H1 (cell line): ENCODE data around the gene KLHDC8A. TPM values are rescaled to one million over a fixed set of nuclear protein-coding genes. Genes with fewer than 3 reads are reported as not detected.

ENCODE experiments used
- ASH2L ChIP-seq: fragments of 200-600, 300-600 bp; sonication (generic); IDR thresholded peaks from one replicate; pipeline ENCODE4 v1.7.1; 2017; ENCODE audit warnings: low read length
- BACH1 ChIP-seq: IDR thresholded peaks from 2 replicates; pipeline ENCODE4 v1.6.1; 2012; ENCODE audit warnings: low read length, improper control_type of control experiment
- BCL11A ChIP-seq, 2 experiments: IDR thresholded peaks; one replicate each; pipeline ENCODE4 v1.6.1; 2011; ENCODE audit warnings: low read depth in 2 of 2, low read length in 2 of 2, mild to moderate bottlenecking in 2 of 2
- CEBPB ChIP-seq: IDR thresholded peaks from 2 replicates; pipeline ENCODE4 v1.6.1; 2012; ENCODE audit warnings: low read depth, low read length
- CREB1 ChIP-seq: IDR thresholded peaks from 2 replicates; pipeline ENCODE4 v1.6.1; 2012; ENCODE audit warnings: inconsistent platforms
- CTCF ChIP-seq, 3 experiments: IDR thresholded peaks; 1 replicate in 2 of 3; 2 replicates in 1 of 3; pipeline versions ENCODE4 v1.5.1 to v1.6.1; 2011; ENCODE audit warnings: low read length in 3 of 3, mild to moderate bottlenecking in 3 of 3, inconsistent platforms in 2 of 3, low read depth in 1 of 3, moderate library complexity in 1 of 3; ENCODE audit not compliant: insufficient read depth in 1 of 3; ENCODE audit errors: control extremely low read depth in 1 of 3
- EGR1 ChIP-seq: IDR thresholded peaks from 2 replicates; pipeline ENCODE4 v1.6.1; 2011; ENCODE audit warnings: low read depth, low read length, borderline replicate concordance
- EP300 ChIP-seq, 2 experiments: IDR thresholded peaks; 1 replicate in 1 of 2; 2 replicates in 1 of 2; pipeline ENCODE4 v1.6.1; 2011 to 2012; ENCODE audit warnings: low read depth in 2 of 2, low read length in 2 of 2, mild to moderate bottlenecking in 2 of 2, borderline replicate concordance in 1 of 2, inconsistent platforms in 1 of 2, moderate library complexity in 1 of 2
- EZH2 ChIP-seq: fragments of 200-600 bp; sonication (generic); IDR thresholded peaks from 2 replicates; pipeline ENCODE4 v1.7.1; 2012; ENCODE audit warnings: low read depth, mild to moderate bottlenecking, moderate library complexity, low read length, inconsistent platforms; ENCODE audit not compliant: severe bottlenecking
- HDAC2 ChIP-seq, 2 experiments: fragments of 300-600 bp in 1 of 2; sonication (generic) in 1 of 2; IDR thresholded peaks; 2 replicates each; pipeline ENCODE4 v1.6.1; 2011 to 2012; ENCODE audit warnings: low read depth in 2 of 2, low read length in 2 of 2, mild to moderate bottlenecking in 2 of 2, moderate library complexity in 2 of 2, borderline replicate concordance in 1 of 2, inconsistent platforms in 1 of 2
- JUND ChIP-seq: IDR thresholded peaks from 2 replicates; pipeline ENCODE4 v1.6.1; 2011; ENCODE audit warnings: mild to moderate bottlenecking, improper control_type of control experiment, low read length
- POLR2A ChIP-seq, 2 experiments: IDR thresholded peaks; 1 replicate in 1 of 2; 2 replicates in 1 of 2; pipeline ENCODE4 v1.6.1; 2011; ENCODE audit warnings: low read depth in 2 of 2, low read length in 2 of 2, mild to moderate bottlenecking in 2 of 2; ENCODE audit errors: control extremely low read depth in 1 of 2
- RAD21 ChIP-seq, 2 experiments: IDR thresholded peaks in 1 of 2; conservative IDR thresholded peaks in 1 of 2; 2 replicates each; pipeline ENCODE4 v1.6.1; 2011; ENCODE audit warnings: low read depth in 2 of 2, low read length in 2 of 2, improper control_type of control experiment in 1 of 2, inconsistent platforms in 1 of 2, mild to moderate bottlenecking in 1 of 2, moderate library complexity in 1 of 2
- RXRA ChIP-seq: IDR thresholded peaks from 2 replicates; pipeline ENCODE4 v1.6.1; 2011; ENCODE audit warnings: low read depth, mild to moderate bottlenecking, low read length, moderate library complexity; ENCODE audit not compliant: insufficient read depth
- SIX5 ChIP-seq: IDR thresholded peaks from 2 replicates; pipeline ENCODE4 v1.6.1; 2011; ENCODE audit warnings: mild to moderate bottlenecking, low read depth, low read length
- SP1 ChIP-seq: IDR thresholded peaks from 2 replicates; pipeline ENCODE4 v1.6.1; 2011; ENCODE audit warnings: low read depth, low read length
- SP2 ChIP-seq: IDR thresholded peaks from 2 replicates; pipeline ENCODE4 v1.6.1; 2012; ENCODE audit warnings: mild to moderate bottlenecking, low read length, inconsistent platforms
- SRF ChIP-seq: IDR thresholded peaks from 2 replicates; pipeline ENCODE4 v1.6.1; 2011; ENCODE audit warnings: mild to moderate bottlenecking, low read depth, low read length, moderate library complexity
- TAF7 ChIP-seq: optimal IDR thresholded peaks from 2 replicates; pipeline ENCODE3; 2011; ENCODE audit warnings: low read depth, mild to moderate bottlenecking, inconsistent platforms, low read length, moderate library complexity, borderline replicate concordance
- TEAD4 ChIP-seq: IDR thresholded peaks from 2 replicates; pipeline ENCODE4 v1.6.1; 2012; ENCODE audit warnings: low read depth, low read length, inconsistent platforms, mixed read lengths
- YY1 ChIP-seq: IDR thresholded peaks from 2 replicates; pipeline ENCODE4 v1.6.1; 2011; ENCODE audit warnings: low read depth, mild to moderate bottlenecking, low read length
- ZNF274 ChIP-seq: IDR thresholded peaks from 2 replicates; pipeline ENCODE4 v1.7.0; 2012; ENCODE audit warnings: low read length, borderline replicate concordance; ENCODE audit errors: extremely low read depth
- polyA plus RNA-seq, 7 experiments: library from polyadenylated mRNA; depleted of rRNA in 3 of 7; stranded (reverse) in 5 of 7; unstranded in 2 of 7; fragments of >200 nt in 5 of 7; fragments of 200-250 nt in 2 of 7; gene quantifications; 1 replicate in 5 of 7; 2 replicates in 1 of 7; 4 replicates in 1 of 7; pipeline versions ENCODE4 v1.2.1 to v1.2.3, GENCODE V29; 2011 to 2013; ENCODE audit warnings: missing spikeins in 2 of 7, mixed read lengths in 2 of 7
- total RNA-seq: library from RNA; stranded (reverse); fragmentation: NEBNext Ultra II Directional; extraction: Animal tissue kit (Norgen Biotek cat#: 25700); gene quantifications from 2 replicates; pipeline ENCODE4 v1.2.1, GENCODE V29; 2021
- TF ChIP-seq, protein P1 (sequence below): IDR thresholded peaks from 2 replicates; pipeline ENCODE4 v1.6.1; 2012; ENCODE audit warnings: inconsistent platforms

Gene KLHDC8A
- total and polyA plus RNA-seq, 2 of the 8 experiments (the other 6 are each of a cell fraction or from before 2014, with no cell fraction given), result 1.9 to 3.4 TPM

DNA sequence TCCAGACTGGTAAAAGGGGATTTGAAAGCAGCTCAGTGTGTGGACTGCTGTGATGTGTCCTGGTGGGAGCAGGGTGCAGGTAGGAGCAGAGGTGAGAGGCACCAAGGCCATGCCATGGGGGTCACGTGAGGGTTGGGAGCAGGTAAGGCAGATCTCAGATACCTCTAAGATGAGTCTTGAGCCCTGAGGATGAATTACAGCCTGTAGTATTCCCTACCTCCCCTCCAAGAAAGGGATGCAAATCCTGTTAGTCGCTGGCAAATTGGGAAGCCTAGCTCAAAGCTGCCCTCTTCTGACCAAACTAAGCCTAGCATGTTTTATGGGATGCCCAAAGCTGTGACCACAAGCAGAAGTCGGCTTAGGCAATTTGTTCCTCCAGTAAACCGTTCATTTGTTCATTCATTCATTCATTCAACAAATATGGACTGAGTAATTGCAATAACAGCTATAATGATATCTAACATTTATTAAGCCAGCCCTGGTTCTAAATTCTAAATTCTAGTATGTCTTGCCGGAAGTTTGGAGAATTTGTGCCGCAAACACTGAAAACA, 31.3 kb downstream of the KLHDC8A start (continued):
- TF ChIP-seq RAD21 (IDR thresholded peaks at IDR 0.05 in 1 of 2, conservative IDR thresholded peaks at IDR 0.05 in 1 of 2; ENCODE audit: low read depth in 2 of 2, low read length in 2 of 2) (peak; percentile 93 to 99), TAF7 (peak; percentile 19), ZNF274 (no peak), EP300 (IDR thresholded peaks at IDR 0.05; ENCODE audit: borderline replicate concordance in 1 of 2, low read depth in 2 of 2, low read length in 2 of 2) (peak in 1 of 2 experiments; percentile 49; a peak in 1 of 3 replicates), JUND (no peak), SRF (no peak), BACH1 (no peak), CEBPB (no peak), POLR2A (IDR thresholded peaks at IDR 0.05; ENCODE audit: control extremely low read depth in 1 of 2, low read depth in 2 of 2, low read length in 2 of 2) (no peak), RXRA (no peak), TEAD4 (peak; percentile 16; the same call in 1 of the 2 replicates), ASH2L (no peak), SP1 (peak; percentile 51; the same call in 1 of the 2 replicates), BCL11A (IDR thresholded peaks at IDR 0.05; ENCODE audit: low read depth in 2 of 2, low read length in 2 of 2) (no peak), HDAC2 (IDR thresholded peaks at IDR 0.05; ENCODE audit: borderline replicate concordance in 1 of 2, low read depth in 2 of 2, low read length in 2 of 2) (no peak), EGR1 (no peak), CREB1 (no peak), YY1 (0 out of 2 replicates have a peak, but pooled peaks have one; percentile 24), SIX5 (no peak), SP2 (no peak), EZH2 (no peak), CTCF (IDR thresholded peaks at IDR 0.05; ENCODE audit: control extremely low read depth in 1 of 3, insufficient read depth in 1 of 3, low read depth in 1 of 3, low read length in 3 of 3) (peak; percentile 49 to 97 (median 83))
- TF ChIP-seq, protein P1, sequence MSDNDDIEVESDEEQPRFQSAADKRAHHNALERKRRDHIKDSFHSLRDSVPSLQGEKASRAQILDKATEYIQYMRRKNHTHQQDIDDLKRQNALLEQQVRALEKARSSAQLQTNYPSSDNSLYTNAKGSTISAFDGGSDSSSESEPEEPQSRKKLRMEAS, result 0 out of 2 replicates have a peak, but pooled peaks have one; percentile 21
